ENCODE results near the gene ZAP70.

- TF ChIP-seq CTCF (conservative IDR thresholded peaks at IDR 0.05): no peak
- no peak for TF ChIP-seq EZH2 (IDR thresholded peaks at IDR 0.05; ENCODE audit: low read depth)
Measured at GRCh38 chr2:97673182-97673914, 40.0 kb upstream of the ZAP70 start.
